Gastrocnemius medialis (tissue), 4 donors: ENCODE results near the gene VAV2.

Experiments used
- CTCF ChIP-seq, 5 experiments: fragments of 450-650 bp in 3 of 5; fragments of 200-600 bp in 2 of 5; sonication (generic) in 2 of 5; IDR thresholded peaks in 4 of 5; conservative IDR thresholded peaks in 1 of 5; 1 replicate in 4 of 5; 2 replicates in 1 of 5; pipeline ENCODE4 v1.5.1; 2016 to 2019; ENCODE audit warnings: antibody characterized with exemption in 5 of 5, mild to moderate bottlenecking in 3 of 5, moderate library complexity in 3 of 5
- POLR2A ChIP-seq, 2 donors: fragments of 450-650 bp; IDR thresholded peaks; one replicate each; pipeline ENCODE4 v1.6.1; 2017; ENCODE audit warnings: antibody characterized with exemption in 2 of 2, mild to moderate bottlenecking in 2 of 2, moderate library complexity in 2 of 2

DNA sequence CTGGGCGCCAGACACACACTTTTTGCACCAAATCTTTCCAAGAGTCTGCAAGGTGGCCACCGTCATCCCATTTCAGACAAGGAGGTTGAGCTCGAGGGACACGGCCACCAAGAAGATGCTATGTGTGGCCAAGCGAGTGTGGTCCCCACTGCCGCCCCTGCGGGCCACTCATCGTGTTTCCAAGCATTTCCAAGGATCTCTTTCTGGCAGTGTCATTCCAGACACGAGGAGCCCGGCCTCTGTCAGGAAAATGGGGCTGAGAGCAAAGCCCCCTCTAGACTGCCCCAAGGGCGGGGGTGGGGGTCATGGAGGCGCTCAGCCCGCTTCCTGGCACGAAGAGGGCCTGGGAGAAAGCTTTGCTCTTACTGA is 10.6 kb downstream of the VAV2 start:
- TF ChIP-seq CTCF (IDR thresholded peaks at IDR 0.05 in 4 of 5, conservative IDR thresholded peaks at IDR 0.05 in 1 of 5) = no peak
- no peak for TF ChIP-seq POLR2A (IDR thresholded peaks at IDR 0.05)
